BE2C (cell line): ENCODE measurements around the gene EXOC3L1.

Experiments
- DNase-seq: peaks from one replicate; pipeline ENCODE4 v3.0.0-alpha.2; 2020
- H3K27me3 ChIP-seq: fragments of 250-450 bp; sonication (Bioruptor Pico); 2 replicates; pipeline ENCODE4 v1.5.1; 2020; ENCODE audit warnings: mild to moderate bottlenecking
- H3K36me3 ChIP-seq: fragments of 250-450 bp; sonication (Bioruptor Pico); 2 replicates; pipeline ENCODE4 v1.5.1; 2020; ENCODE audit warnings: mild to moderate bottlenecking
- H3K4me1 ChIP-seq: fragments of 250-450 bp; sonication (Bioruptor Pico); 2 replicates; pipeline ENCODE4 v1.5.1; 2020
- H3K4me3 ChIP-seq: 2 replicates; pipeline ENCODE4 v1.5.1; 2011; ENCODE audit warnings: low read depth, low read length
- H3K9me3 ChIP-seq: fragments of 250-450 bp; sonication (Bioruptor Pico); 2 replicates; pipeline ENCODE4 v1.5.1; 2020
- TF ChIP-seq, protein P1 (sequence below): IDR thresholded peaks from 2 replicates; pipeline ENCODE4 v1.5.1; 2012; ENCODE audit warnings: mild to moderate bottlenecking, low read depth, low read length

Gene EXOC3L1

DNA sequence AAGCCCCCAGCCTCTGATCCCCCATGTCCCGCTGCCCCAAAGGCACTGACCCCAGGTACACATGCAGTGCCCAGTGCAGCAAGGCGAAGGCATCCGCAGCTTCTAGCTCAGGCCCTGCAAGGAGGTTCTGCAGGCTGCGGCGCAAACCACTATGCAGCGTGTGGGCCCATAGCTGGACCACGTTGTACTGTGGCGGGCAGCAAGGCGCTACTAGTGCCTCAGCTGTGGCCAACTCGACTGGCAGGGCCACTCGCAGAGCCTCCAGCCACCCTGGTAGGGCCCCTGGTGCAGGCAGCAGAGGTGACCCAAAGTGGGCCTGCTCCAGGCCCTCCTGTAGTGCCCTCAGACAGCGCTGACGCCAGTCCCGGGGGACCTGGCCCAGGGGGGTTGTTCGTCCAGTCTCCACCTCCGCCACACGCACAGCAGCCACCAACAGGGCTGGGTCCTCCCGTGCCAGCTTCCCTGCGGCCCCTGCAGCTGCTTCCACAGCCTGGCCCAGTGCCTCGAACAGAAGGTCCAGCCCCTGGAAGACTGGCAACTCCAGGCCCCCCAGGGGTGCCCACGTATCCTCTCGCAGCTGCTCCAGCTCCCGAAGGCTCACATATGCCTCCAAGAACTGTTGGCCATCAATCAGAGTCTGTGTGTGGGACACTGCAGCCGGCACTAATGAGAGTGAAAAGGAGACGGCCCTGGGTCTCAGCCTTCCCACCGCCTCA is 2.6 kb downstream of the EXOC3L1 start:
- peaks cover 3% of the 10 kb centered on the region; the same call in 1 of the 2 replicates for H3K4me1 ChIP-seq
- TF ChIP-seq, protein P1, sequence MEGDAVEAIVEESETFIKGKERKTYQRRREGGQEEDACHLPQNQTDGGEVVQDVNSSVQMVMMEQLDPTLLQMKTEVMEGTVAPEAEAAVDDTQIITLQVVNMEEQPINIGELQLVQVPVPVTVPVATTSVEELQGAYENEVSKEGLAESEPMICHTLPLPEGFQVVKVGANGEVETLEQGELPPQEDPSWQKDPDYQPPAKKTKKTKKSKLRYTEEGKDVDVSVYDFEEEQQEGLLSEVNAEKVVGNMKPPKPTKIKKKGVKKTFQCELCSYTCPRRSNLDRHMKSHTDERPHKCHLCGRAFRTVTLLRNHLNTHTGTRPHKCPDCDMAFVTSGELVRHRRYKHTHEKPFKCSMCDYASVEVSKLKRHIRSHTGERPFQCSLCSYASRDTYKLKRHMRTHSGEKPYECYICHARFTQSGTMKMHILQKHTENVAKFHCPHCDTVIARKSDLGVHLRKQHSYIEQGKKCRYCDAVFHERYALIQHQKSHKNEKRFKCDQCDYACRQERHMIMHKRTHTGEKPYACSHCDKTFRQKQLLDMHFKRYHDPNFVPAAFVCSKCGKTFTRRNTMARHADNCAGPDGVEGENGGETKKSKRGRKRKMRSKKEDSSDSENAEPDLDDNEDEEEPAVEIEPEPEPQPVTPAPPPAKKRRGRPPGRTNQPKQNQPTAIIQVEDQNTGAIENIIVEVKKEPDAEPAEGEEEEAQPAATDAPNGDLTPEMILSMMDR, result no peak
- H3K9me3 ChIP-seq, result no peaks in the 10 kb centered on the region
- DNase-seq, result no peak
- no peaks in the 10 kb centered on the region for H3K27me3 ChIP-seq
- no peak overlapping the region for H3K4me3 ChIP-seq
- no peaks in the 10 kb centered on the region for H3K36me3 ChIP-seq

DNA sequence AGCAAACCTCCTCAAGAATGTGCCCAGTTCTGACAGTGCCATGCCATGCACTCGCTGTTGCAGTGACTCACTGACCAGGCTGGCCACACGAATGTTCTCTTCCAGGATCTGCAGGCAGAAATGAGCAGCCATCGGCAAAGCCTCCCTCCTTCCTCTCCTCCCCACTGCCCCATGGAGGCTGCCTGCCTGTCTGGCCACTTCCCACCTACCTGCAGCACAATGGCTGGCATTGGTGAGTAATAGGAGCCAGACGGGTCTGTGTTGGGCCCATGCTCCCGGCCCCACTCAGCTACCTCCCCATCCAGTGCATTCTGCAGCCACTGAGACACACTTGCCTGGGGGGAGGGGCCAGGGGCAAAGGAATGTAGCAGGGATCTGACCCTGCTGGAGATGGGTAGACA is 3.4 kb downstream of the EXOC3L1 start:
- no peak for DNase-seq
- Histone ChIP-seq H3K9me3 (no peaks in the 10 kb centered on the region), H3K4me3 (no peak overlapping the region), H3K27me3 (no peaks in the 10 kb centered on the region), H3K36me3 (no peaks in the 10 kb centered on the region), H3K4me1 (peaks cover 3% of the 10 kb centered on the region; the same call in 1 of the 2 replicates)
- TF ChIP-seq, protein P1, result no peak

DNA sequence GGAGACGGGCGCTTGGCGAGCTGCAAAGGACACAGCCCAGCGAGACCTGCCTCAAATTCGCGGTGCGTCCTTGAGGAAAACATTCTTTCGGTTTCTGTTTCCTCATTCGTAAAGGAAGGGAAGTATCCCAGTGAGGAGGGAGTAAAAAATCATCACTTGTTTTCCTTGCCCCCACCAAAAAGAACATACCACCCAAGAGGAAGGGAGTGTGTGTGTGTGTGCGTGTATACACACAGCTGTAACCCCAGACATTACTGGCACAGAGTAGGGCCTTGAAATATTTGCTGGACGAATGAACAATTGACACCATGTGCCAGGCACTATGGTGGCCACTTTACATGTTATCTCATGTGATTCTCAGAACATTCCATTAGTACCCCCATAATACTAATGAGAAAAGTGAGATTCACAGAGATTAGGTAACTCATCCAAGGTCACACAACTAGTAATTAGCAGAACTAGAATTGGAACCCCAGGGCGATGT is 4.2 kb downstream of the EXOC3L1 start:
- Histone ChIP-seq H3K27me3 (no peaks in the 10 kb centered on the region), H3K9me3 (no peaks in the 10 kb centered on the region), H3K36me3 (no peaks in the 10 kb centered on the region), H3K4me3 (no peak overlapping the region), H3K4me1 (peaks cover 3% of the 10 kb centered on the region; the same call in 1 of the 2 replicates)
- DNase-seq, result no peak
- TF ChIP-seq, protein P1, result no peak

DNA sequence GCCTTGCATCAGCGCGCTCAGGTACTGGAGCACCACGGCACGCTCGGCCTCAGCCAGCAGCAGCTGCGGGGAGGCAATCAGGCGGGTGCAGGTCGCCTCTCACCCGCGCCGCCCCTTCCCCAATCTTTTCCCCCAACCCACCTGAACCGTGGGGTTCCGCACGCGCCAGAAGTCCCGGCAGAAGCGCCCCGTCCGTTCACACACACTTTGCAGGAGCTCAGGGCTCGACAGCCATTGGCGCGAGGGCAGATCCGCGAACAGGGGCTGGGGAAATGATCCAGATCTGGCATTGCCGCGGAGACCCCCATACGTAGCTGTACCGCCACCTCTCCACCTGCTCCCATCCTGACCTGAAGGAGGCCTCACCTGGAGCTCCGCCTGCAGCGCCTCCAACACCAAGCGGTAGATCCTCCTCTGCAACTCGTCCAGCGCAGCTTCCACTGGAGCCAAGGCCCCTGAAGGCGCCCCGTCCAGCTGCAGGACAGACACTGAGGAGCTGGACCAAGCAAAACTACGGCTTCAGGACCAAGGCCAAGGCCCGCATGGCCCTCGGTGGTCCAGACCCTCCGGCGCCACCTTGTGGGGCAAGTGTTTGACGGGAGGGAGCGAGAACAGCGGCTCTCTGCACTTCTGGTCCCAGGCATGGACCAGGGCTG is 4.8 kb downstream of the EXOC3L1 start:
- no peak overlapping the region; the same call in 1 of the 2 replicates for H3K4me3 ChIP-seq
- peak; percentile 95 for DNase-seq
- H3K36me3 ChIP-seq, result no peaks in the 10 kb centered on the region
- no peaks in the 10 kb centered on the region for H3K9me3 ChIP-seq
- H3K4me1 ChIP-seq, result peaks cover 3% of the 10 kb centered on the region; the same call in 1 of the 2 replicates
- TF ChIP-seq, protein P1, result peak; percentile 74
- H3K27me3 ChIP-seq, result no peaks in the 10 kb centered on the region

DNA sequence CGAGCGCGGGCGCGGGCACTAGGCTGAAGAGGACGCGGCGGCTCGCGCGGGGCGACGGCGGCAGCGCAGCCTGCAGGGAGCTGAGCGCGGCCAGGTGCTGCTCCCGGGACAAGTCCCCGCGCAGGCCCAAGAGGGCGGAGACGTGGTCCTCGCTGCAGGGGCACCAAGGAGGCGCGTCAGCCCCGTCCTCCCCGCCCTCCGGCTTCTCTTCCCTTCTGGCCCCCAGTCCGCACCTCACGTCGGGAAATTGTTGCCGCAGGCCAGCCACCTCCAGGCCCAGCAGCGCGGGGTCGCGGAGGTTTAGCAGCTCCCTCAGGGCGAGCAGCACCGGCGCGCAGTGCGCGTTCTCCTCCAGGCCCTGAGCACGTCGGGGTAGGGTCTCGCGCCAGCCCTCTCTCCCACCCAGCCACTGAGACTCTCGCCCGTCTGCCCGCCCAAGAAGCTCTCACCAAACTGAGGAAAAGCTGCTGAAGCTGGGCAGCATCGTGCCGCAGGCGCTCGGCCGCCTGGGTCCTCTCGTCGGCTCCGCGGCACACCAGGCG is 5.4 kb downstream of the EXOC3L1 start:
- H3K4me1 ChIP-seq, result peaks cover 3% of the 10 kb centered on the region; the same call in 1 of the 2 replicates
- no peaks in the 10 kb centered on the region for H3K9me3 ChIP-seq
- no peaks in the 10 kb centered on the region for H3K36me3 ChIP-seq
- TF ChIP-seq, protein P1, result no peak
- H3K27me3 ChIP-seq, result no peaks in the 10 kb centered on the region
- H3K4me3 ChIP-seq, result peak overlapping the region; percentile 70
- DNase-seq, result peak; percentile 49
